CD14-positive monocyte (primary cell): ENCODE results near the gene PLAAT4. TPM values are rescaled to one million over a fixed set of nuclear protein-coding genes. Genes with fewer than 3 reads are reported as not detected.
"Not testable (repeated sequence)": the region's sequence is repeated elsewhere in the genome, so short reads cannot be mapped to it uniquely, and the experiment has no call there.

Experiments used
- DNase-seq, 3 donors: peaks; one replicate each; pipeline ENCODE4 v3.0.0-alpha.2; 2011 to 2022
- H2AFZ ChIP-seq: 2 replicates; pipeline ENCODE4 v1.6.0; 2012; ENCODE audit warnings: mild to moderate bottlenecking, low read depth, low read length, inconsistent platforms; ENCODE audit not compliant: insufficient read depth, poor library complexity, severe bottlenecking
- H3K27ac ChIP-seq, 2 donors: 1 replicate in 1 of 2; 2 replicates in 1 of 2; pipeline ENCODE4 v1.5.1; 2012 to 2013; ENCODE audit warnings: low read length in 2 of 2, control low read depth in 1 of 2, inconsistent platforms in 1 of 2, low read depth in 1 of 2, mild to moderate bottlenecking in 1 of 2
- H3K27me3 ChIP-seq, 2 donors: one replicate each; pipeline versions ENCODE4 v1.6.0 to v1.6.1; 2011 to 2013; ENCODE audit warnings: low read length in 2 of 2; ENCODE audit not compliant: control insufficient read depth in 2 of 2, insufficient read depth in 2 of 2
- H3K36me3 ChIP-seq, 2 donors: replicated peaks in 1 of 2; 1 replicate in 1 of 2; 2 replicates in 1 of 2; pipeline versions ENCODE4 v1.5.1 to v1.6.1; 2012 to 2013; ENCODE audit warnings: low read length in 2 of 2, control low read depth in 1 of 2, inconsistent platforms in 1 of 2, mild to moderate bottlenecking in 1 of 2; ENCODE audit not compliant: insufficient read depth in 2 of 2, control insufficient read depth in 1 of 2
- H3K4me1 ChIP-seq, 2 donors: 1 replicate in 1 of 2; 2 replicates in 1 of 2; pipeline versions ENCODE4 v1.5.1 to v1.6.1; 2012 to 2013; ENCODE audit warnings: low read length in 2 of 2, control low read depth in 1 of 2, inconsistent platforms in 1 of 2, mild to moderate bottlenecking in 1 of 2, moderate library complexity in 1 of 2; ENCODE audit not compliant: insufficient read depth in 2 of 2, control insufficient read depth in 1 of 2
- H3K4me2 ChIP-seq: replicated peaks from 2 replicates; pipeline ENCODE3; 2012; ENCODE audit warnings: low read length, moderate library complexity, mild to moderate bottlenecking; ENCODE audit not compliant: poor library complexity, severe bottlenecking; ENCODE audit errors: extremely low read depth
- H3K4me3 ChIP-seq, 3 experiments: fragments of 200-600 bp in 1 of 3; sonication (generic) in 1 of 3; replicated peaks in 1 of 3; 1 replicate in 2 of 3; 2 replicates in 1 of 3; pipeline ENCODE4 v1.5.1; 2011 to 2013; ENCODE audit warnings: low read length in 3 of 3, mild to moderate bottlenecking in 3 of 3, control low read depth in 2 of 3, low read depth in 2 of 3, inconsistent platforms in 1 of 3, moderate library complexity in 1 of 3
- H3K79me2 ChIP-seq: 2 replicates; pipeline ENCODE4 v1.6.0; 2012; ENCODE audit warnings: mild to moderate bottlenecking, control low read depth, inconsistent platforms, low read length, moderate library complexity; ENCODE audit not compliant: insufficient read depth
- H3K9ac ChIP-seq: 2 replicates; pipeline ENCODE4 v1.6.0; 2017; ENCODE audit warnings: low read length, mild to moderate bottlenecking; ENCODE audit not compliant: insufficient read depth, poor library complexity, severe bottlenecking
- H3K9me3 ChIP-seq, 2 donors: replicated peaks in 1 of 2; 1 replicate in 1 of 2; 2 replicates in 1 of 2; pipeline versions ENCODE4 v1.5.1 to v1.6.1; 2012 to 2013; ENCODE audit warnings: low read length in 2 of 2, control low read depth in 1 of 2; ENCODE audit not compliant: control insufficient read depth in 1 of 2, insufficient read depth in 1 of 2
- H4K20me1 ChIP-seq: 2 replicates; pipeline ENCODE4 v1.6.0; 2012; ENCODE audit warnings: mild to moderate bottlenecking, low read length, control low read depth, moderate library complexity; ENCODE audit not compliant: insufficient read depth
- H3K27ac Mint-ChIP-seq, 7 donors: one replicate each; pipeline ENCODE4 v1.8.0; 2020; ENCODE audit warnings: mild to moderate bottlenecking in 7 of 7, mixed read lengths in 7 of 7, moderate library complexity in 6 of 7, inconsistent platforms in 2 of 7
- H3K27me3 Mint-ChIP-seq, 3 donors: one replicate each; pipeline ENCODE4 v1.8.0; 2021 to 2022; ENCODE audit warnings: low read depth in 3 of 3, mild to moderate bottlenecking in 3 of 3, mixed read lengths in 3 of 3, moderate library complexity in 3 of 3, inconsistent platforms in 1 of 3
- H3K36me3 Mint-ChIP-seq, 2 donors: one replicate each; pipeline ENCODE4 v1.8.0; 2020; ENCODE audit warnings: mixed read lengths in 2 of 2, inconsistent platforms in 1 of 2, mild to moderate bottlenecking in 1 of 2
- H3K4me1 Mint-ChIP-seq: one replicate; pipeline ENCODE4 v1.8.0; 2020; ENCODE audit warnings: mild to moderate bottlenecking, mixed read lengths
- H3K4me3 Mint-ChIP-seq, 2 donors: one replicate each; pipeline ENCODE4 v1.8.0; 2020; ENCODE audit warnings: mild to moderate bottlenecking in 2 of 2, mixed read lengths in 2 of 2, moderate library complexity in 1 of 2
- H3K9me3 Mint-ChIP-seq, 7 donors: one replicate each; pipeline ENCODE4 v1.8.0; 2020 to 2022; ENCODE audit warnings: mixed read lengths in 7 of 7, mild to moderate bottlenecking in 6 of 7, moderate library complexity in 6 of 7, inconsistent platforms in 2 of 7
- CTCF ChIP-seq: fragments of 200-600 bp; IDR thresholded peaks from one replicate; pipeline ENCODE4 v1.8.0; 2022; ENCODE audit warnings: antibody characterized with exemption, mild to moderate bottlenecking
- WGBS: methylation state at CpG from one replicate; pipeline ENCODE4 v1.1.5; 2013; ENCODE audit warnings: missing lambda C conversion rate; ENCODE audit not compliant: insufficient coverage; 5-methylcytosine and 5-hydroxymethylcytosine counted together
- intact Hi-C, 2 donors: fragments of 100-400 bp; cut with micrococcal nuclease; formaldehyde crosslinking; loops; one replicate each; pipeline versions ENCODE4 v1.15.0 to v1.15.1; 2023
- polyA plus RNA-seq, 3 donors: library from polyadenylated mRNA; depleted of rRNA in 1 of 3; unstranded in 2 of 3; stranded (reverse) in 1 of 3; fragments of 300-500 nt in 2 of 3; fragments of >200 nt in 1 of 3; fragmentation: Illumina TruSeq in 2 of 3; gene quantifications; 1 replicate in 2 of 3; 2 replicates in 1 of 3; pipeline ENCODE4 v1.2.3, GENCODE V29; 2012 to 2021

The PLAAT4 gene
- polyA plus RNA-seq, 3 donors = 55.2 to 119 (median 101) TPM

- WGBS = 94% methylated on average over 3 of the region's 4 CpGs
- no peak overlapping the region for H3K4me3 Mint-ChIP-seq
- H3K27ac Mint-ChIP-seq = no peak overlapping the region
Observed at GRCh38 chr11:63548178-63548577, 11.6 kb downstream of the PLAAT4 start.

GRCh38 chr11:63549411-63549810, 12.8 kb downstream of the PLAAT4 start:
- no peak for DNase-seq
- TF ChIP-seq CTCF = no peak
- Mint-ChIP-seq H3K4me3 (no peak overlapping the region), H3K27me3 (peaks cover 0 to 13% (median 6%) of the 10 kb centered on the region in 3 donors), H3K9me3 (no peaks in the 10 kb centered on the region), H3K36me3 (peaks cover 18 to 22% of the 10 kb centered on the region in 2 donors), H3K27ac (peak overlapping the region in 1 of 7 donors; percentile 68), H3K4me1 (peaks cover 20% of the 10 kb centered on the region)
- no peak overlapping the region for H3K4me3 ChIP-seq
- no peak overlapping the region for H3K27ac ChIP-seq
- no peaks in the 10 kb centered on the region for H4K20me1 ChIP-seq
- H3K36me3 ChIP-seq = peaks cover 0 to 11% of the 10 kb centered on the region in 2 donors
- H3K79me2 ChIP-seq = no peaks in the 10 kb centered on the region
- H3K27me3 ChIP-seq = no peaks in the 10 kb centered on the region
- no peaks in the 10 kb centered on the region for H3K9me3 ChIP-seq
- peaks cover 8 to 13% of the 10 kb centered on the region in 2 donors for H3K4me1 ChIP-seq
- no peak overlapping the region for H3K9ac ChIP-seq
- intact Hi-C loops = no loop called here
- no peak overlapping the region for H3K4me2 ChIP-seq
- no peak overlapping the region for H2AFZ ChIP-seq
- WGBS = no CpG with 5 or more reads among the region's 4 CpGs

More at GRCh38 chr11:63548178-63548577, 11.6 kb downstream of the PLAAT4 start:
- peaks cover 0 to 11% of the 10 kb centered on the region in 2 donors for H3K36me3 ChIP-seq
- TF ChIP-seq CTCF = no peak
- DNase-seq = no peak
- H3K27me3 ChIP-seq = no peaks in the 10 kb centered on the region
- H3K9me3 ChIP-seq = no peaks in the 10 kb centered on the region
- no peaks in the 10 kb centered on the region for H4K20me1 ChIP-seq
- Mint-ChIP-seq H3K9me3 (no peaks in the 10 kb centered on the region), H3K27me3 (peaks cover 0 to 10% (median 6%) of the 10 kb centered on the region in 3 donors), H3K4me1 (peaks cover 16% of the 10 kb centered on the region), H3K36me3 (peaks cover 19 to 28% of the 10 kb centered on the region in 2 donors)
- no peak overlapping the region for H3K4me3 ChIP-seq
- no peaks in the 10 kb centered on the region for H3K79me2 ChIP-seq
- H3K4me2 ChIP-seq = no peak overlapping the region
- H3K9ac ChIP-seq = no peak overlapping the region
- H3K4me1 ChIP-seq = peaks cover 0 to 4% of the 10 kb centered on the region in 2 donors
- intact Hi-C loops = no loop called here
- no peak overlapping the region for H3K27ac ChIP-seq
- H2AFZ ChIP-seq = no peak overlapping the region

- H3K4me3 ChIP-seq, H3K4me3 Mint-ChIP-seq, H3K79me2 ChIP-seq, H3K9ac ChIP-seq, intact Hi-C loops, H3K27me3 ChIP-seq, H3K36me3 ChIP-seq, H3K27ac ChIP-seq, H3K4me2 ChIP-seq, DNase-seq, H3K9me3 ChIP-seq, H4K20me1 ChIP-seq, H2AFZ ChIP-seq, H3K9me3 Mint-ChIP-seq, H3K27ac Mint-ChIP-seq: not testable (repeated sequence)
- Mint-ChIP-seq H3K27me3 (peaks cover 0 to 13% (median 10%) of the 10 kb centered on the region in 3 donors), H3K36me3 (peaks cover 10 to 15% of the 10 kb centered on the region in 2 donors), H3K4me1 (peaks cover 20% of the 10 kb centered on the region)
- H3K4me1 ChIP-seq = peaks cover 8 to 13% of the 10 kb centered on the region in 2 donors
- WGBS = 98% methylated on average over 21 of the region's 31 CpGs
Observed at GRCh38 chr11:63550156-63550700, 13.6 kb downstream of the PLAAT4 start.
